ENCODE data around the gene SUPV3L1. TPM values are rescaled to one million over a fixed set of nuclear protein-coding genes. Genes with fewer than 3 reads are reported as not detected.

The SUPV3L1 gene
- total and polyA plus RNA-seq, 9 of the 15 experiments (the other 6 are each of a cell fraction or from before 2014, with no cell fraction given), result 45.2 to 156 (median 92.6) TPM

- TF ChIP-seq NCOA1 (IDR thresholded peaks at IDR 0.05; ENCODE audit: low read depth) (peak; percentile 53; the same call in 1 of the 2 replicates), GABPB1 (CRISPR knock-in tag; IDR thresholded peaks at IDR 0.05) (no peak), KLF10 (CRISPR knock-in tag; IDR thresholded peaks at IDR 0.05) (no peak), TOE1 (IDR thresholded peaks at IDR 0.05; ENCODE audit: borderline replicate concordance) (peak; percentile 70; the same call in 1 of the 2 replicates), TOE1 (CRISPR knock-in tag; IDR thresholded peaks at IDR 0.05; ENCODE audit: borderline replicate concordance, low read depth) (no peak), SP1 (CRISPR knock-in tag; IDR thresholded peaks at IDR 0.05) (no peak), SMARCE1 (IDR thresholded peaks at IDR 0.05) (peak; percentile 81; the same call in 1 of the 2 replicates), KDM5B (IDR thresholded peaks at IDR 0.05; ENCODE audit: insufficient replicate concordance, low read depth, low read length) (no peak), ELF1 (tag; IDR thresholded peaks at IDR 0.05) (peak; percentile 71), ZNF75A (CRISPR knock-in tag; IDR thresholded peaks at IDR 0.05) (0 out of 2 replicates have a peak, but pooled peaks have one; percentile 20), ZNF217 (CRISPR knock-in tag; IDR thresholded peaks at IDR 0.05) (no peak), LEF1 (IDR thresholded peaks at IDR 0.05) (peak; percentile 83; the same call in 1 of the 2 replicates), NRF1 (conservative IDR thresholded peaks at IDR 0.05 in 1 of 2, IDR thresholded peaks at IDR 0.05 in 1 of 2) (peak; percentile 18 to 27; a peak in 2 of 4 replicates), E2F8 (IDR thresholded peaks at IDR 0.05; ENCODE audit: low read depth, partially characterized antibody) (peak; percentile 55), ZNF445 (CRISPR knock-in tag; IDR thresholded peaks at IDR 0.05; ENCODE audit: low read depth) (no peak), ZBTB40 (IDR thresholded peaks at IDR 0.05) (peak; percentile 21; the same call in 1 of the 2 replicates), ZBTB40 (CRISPR knock-in tag; IDR thresholded peaks at IDR 0.05) (no peak), ZNF165 (CRISPR knock-in tag; IDR thresholded peaks at IDR 0.05; ENCODE audit: borderline replicate concordance) (no peak)
Observed at GRCh38 chr10:69217119-69217754, 37.2 kb downstream of the SUPV3L1 start (continued).

All from K562 (cell line).